ENCODE results near the gene VDAC1.

DNA sequence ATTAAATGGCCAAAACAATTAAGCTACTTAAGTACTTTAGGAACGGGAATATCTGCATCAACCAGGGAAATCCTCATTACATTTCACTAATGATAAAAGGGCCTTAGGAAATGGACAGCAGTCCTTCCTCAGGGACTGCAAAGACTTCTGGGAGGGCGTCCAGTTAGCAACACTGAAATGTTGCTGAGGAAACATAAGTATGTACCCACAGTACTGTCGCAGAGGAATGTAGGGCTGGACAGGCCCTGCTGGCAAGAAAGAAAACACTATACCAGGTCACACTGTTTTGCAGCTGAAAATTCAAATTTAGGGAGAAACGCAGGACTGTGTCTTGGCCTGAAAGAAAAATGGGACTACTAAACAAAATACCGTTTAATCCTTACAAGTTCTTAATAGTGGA lies 37.7 kb downstream of the VDAC1 start:
- no peak for TF ChIP-seq CTCF (IDR thresholded peaks at IDR 0.05; ENCODE audit: poor library complexity)
- no peak for TF ChIP-seq EZH2 (IDR thresholded peaks at IDR 0.05; ENCODE audit: borderline replicate concordance)
- TF ChIP-seq EZH2phosphoT487 (IDR thresholded peaks at IDR 0.05; ENCODE audit: low read depth, severe bottlenecking, unreplicated experiment), result no peak
